Osteoblast (primary cell): Measurements from ENCODE around the gene DIS3L2. TPM values are rescaled to one million over a fixed set of nuclear protein-coding genes. Genes with fewer than 3 reads are reported as not detected.

ENCODE experiments used
- DNase-seq: peaks from one replicate; pipeline ENCODE4 v3.0.0; 2011; ENCODE audit warnings: low spot score, mixed read lengths; ENCODE audit not compliant: insufficient read length; ENCODE audit errors: missing footprints
- H2AFZ ChIP-seq: 2 replicates; pipeline ENCODE4 v1.6.0; 2011; ENCODE audit warnings: mild to moderate bottlenecking, low read length
- H3K27ac ChIP-seq: 2 replicates; pipeline ENCODE4 v1.5.1; 2011; ENCODE audit warnings: mild to moderate bottlenecking, low read depth, low read length, moderate library complexity
- H3K27me3 ChIP-seq: 2 replicates; pipeline ENCODE4 v1.6.0; 2012; ENCODE audit warnings: mild to moderate bottlenecking, control low read depth, inconsistent platforms, low read length, moderate library complexity; ENCODE audit not compliant: insufficient read depth
- H3K36me3 ChIP-seq: 2 replicates; pipeline ENCODE4 v1.5.1; 2011; ENCODE audit warnings: mild to moderate bottlenecking, low read length, control low read depth, moderate library complexity; ENCODE audit not compliant: insufficient read depth
- H3K4me1 ChIP-seq: 2 replicates; pipeline ENCODE4 v1.5.1; 2011; ENCODE audit warnings: mild to moderate bottlenecking, low read length, control low read depth, moderate library complexity; ENCODE audit not compliant: insufficient read depth
- H3K4me2 ChIP-seq: 2 replicates; pipeline ENCODE4 v1.6.0; 2011; ENCODE audit warnings: mild to moderate bottlenecking, low read length; ENCODE audit not compliant: insufficient read depth
- H3K4me3 ChIP-seq: fragments of 200-600 bp; sonication (generic); 3 replicates; pipeline ENCODE4 v1.5.1; 2012; ENCODE audit warnings: mild to moderate bottlenecking, low read length, inconsistent platforms; ENCODE audit not compliant: insufficient read depth
- H3K79me2 ChIP-seq: 2 replicates; pipeline ENCODE4 v1.6.0; 2012; ENCODE audit warnings: mild to moderate bottlenecking, low read length, control low read depth, inconsistent platforms; ENCODE audit not compliant: insufficient read depth
- H3K9me3 ChIP-seq: 2 replicates; pipeline ENCODE4 v1.5.1; 2011; ENCODE audit warnings: low read depth, low read length, control low read depth
- H4K20me1 ChIP-seq: 2 replicates; pipeline ENCODE4 v1.6.0; 2012; ENCODE audit warnings: mild to moderate bottlenecking, low read length, control low read depth; ENCODE audit not compliant: insufficient read depth
- CTCF ChIP-seq: IDR thresholded peaks from 2 replicates; pipeline ENCODE4 v1.5.1; 2011; ENCODE audit warnings: mild to moderate bottlenecking, low read depth, low read length, moderate library complexity; ENCODE audit errors: extremely low read depth
- total RNA-seq: library from RNA; depleted of rRNA; stranded (reverse); fragments of >200 nt; gene quantifications from 2 replicates; pipeline ENCODE4 v1.2.3, GENCODE V29; 2012

DIS3L2 gene
- total RNA-seq, 1 donor = 28.2 TPM

DNA sequence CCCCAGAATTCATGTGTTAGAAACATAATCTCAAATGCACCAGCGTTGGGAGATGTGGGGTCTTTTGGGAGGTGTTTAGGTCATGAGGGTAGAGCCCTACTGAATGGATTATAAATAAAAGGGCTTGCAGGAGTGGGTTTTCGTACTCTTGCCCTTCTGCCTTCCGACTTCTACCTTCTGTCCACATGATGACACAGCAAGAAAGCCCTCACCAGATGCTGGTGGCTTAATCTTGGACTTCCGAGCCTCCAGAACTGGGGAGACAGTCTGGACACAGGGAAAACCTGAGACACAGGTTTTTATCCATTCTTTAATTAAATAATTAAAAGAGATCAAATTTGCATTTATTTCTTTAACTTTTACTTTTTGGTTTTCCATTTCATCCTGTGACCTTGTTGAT lies 87.8 kb downstream of the DIS3L2 start:
- no peaks in the 10 kb centered on the region for H3K27me3 ChIP-seq
- H3K4me2 ChIP-seq = no peak overlapping the region
- no peak overlapping the region for H3K4me3 ChIP-seq
- DNase-seq = no peak
- H3K79me2 ChIP-seq = peaks cover 2% of the 10 kb centered on the region
- TF ChIP-seq CTCF = no peak
- no peak overlapping the region for H3K27ac ChIP-seq
- no peaks in the 10 kb centered on the region for H3K9me3 ChIP-seq
- peaks cover 13% of the 10 kb centered on the region for H4K20me1 ChIP-seq
- no peaks in the 10 kb centered on the region for H3K36me3 ChIP-seq
- H2AFZ ChIP-seq = no peak overlapping the region
- no peaks in the 10 kb centered on the region for H3K4me1 ChIP-seq

GRCh38 chr2:232052591-232052990 lies 91.1 kb downstream of the DIS3L2 start:
- H3K27me3 ChIP-seq = no peaks in the 10 kb centered on the region
- H3K4me3 ChIP-seq = no peak overlapping the region
- H3K9me3 ChIP-seq = no peaks in the 10 kb centered on the region
- no peak for DNase-seq
- H3K79me2 ChIP-seq = no peaks in the 10 kb centered on the region
- no peaks in the 10 kb centered on the region for H3K36me3 ChIP-seq
- no peak overlapping the region for H3K27ac ChIP-seq
- H3K4me2 ChIP-seq = no peak overlapping the region
- TF ChIP-seq CTCF = no peak
- no peak overlapping the region for H2AFZ ChIP-seq
- peaks cover 15% of the 10 kb centered on the region for H4K20me1 ChIP-seq
- H3K4me1 ChIP-seq = no peaks in the 10 kb centered on the region

DNA sequence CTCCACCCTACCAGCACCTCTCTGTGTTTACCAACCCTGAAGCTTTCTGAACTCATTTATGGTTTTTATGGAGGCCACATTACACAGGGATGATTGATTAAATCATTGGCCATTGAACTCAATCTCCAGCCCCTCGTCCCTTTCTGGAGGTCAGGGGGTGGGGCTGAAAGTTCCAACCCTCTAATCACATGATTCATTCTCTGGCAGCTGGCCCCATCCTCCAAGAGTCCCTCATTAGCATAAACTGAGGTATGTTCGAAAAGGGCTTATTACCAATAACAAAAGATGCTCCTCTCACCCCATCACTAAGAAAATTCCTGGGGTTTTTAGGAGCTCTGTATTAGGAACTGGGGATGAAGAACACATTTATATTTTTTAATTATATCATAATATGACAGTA lies 92.3 kb downstream of the DIS3L2 start:
- H4K20me1 ChIP-seq = peaks cover 22% of the 10 kb centered on the region
- H3K4me1 ChIP-seq = no peaks in the 10 kb centered on the region
- H3K4me2 ChIP-seq = no peak overlapping the region
- no peaks in the 10 kb centered on the region for H3K9me3 ChIP-seq
- peaks cover 7% of the 10 kb centered on the region for H3K79me2 ChIP-seq
- no peak for DNase-seq
- no peak overlapping the region for H2AFZ ChIP-seq
- H3K27me3 ChIP-seq = no peaks in the 10 kb centered on the region
- no peak overlapping the region for H3K27ac ChIP-seq
- no peak overlapping the region for H3K4me3 ChIP-seq
- H3K36me3 ChIP-seq = no peaks in the 10 kb centered on the region
- TF ChIP-seq CTCF = no peak

- DNase-seq = no peak
- H3K79me2 ChIP-seq = peaks cover 25% of the 10 kb centered on the region
- H3K4me2 ChIP-seq = no peak overlapping the region
- no peaks in the 10 kb centered on the region for H3K4me1 ChIP-seq
- H4K20me1 ChIP-seq = peaks cover 36% of the 10 kb centered on the region
- no peak overlapping the region for H2AFZ ChIP-seq
- H3K27me3 ChIP-seq = no peaks in the 10 kb centered on the region
- H3K36me3 ChIP-seq = no peaks in the 10 kb centered on the region
- no peak for TF ChIP-seq CTCF
- H3K9me3 ChIP-seq = no peaks in the 10 kb centered on the region
- no peak overlapping the region for H3K4me3 ChIP-seq
- H3K27ac ChIP-seq = no peak overlapping the region
These were observed 96.8 kb downstream of the DIS3L2 start for GRCh38 chr2:232058063-232058877.
